ENCODE results near the gene NFATC1. TPM values are rescaled to one million over a fixed set of nuclear protein-coding genes. Genes with fewer than 3 reads are reported as not detected.

NFATC1 gene
- total RNA-seq, 2 donors from 2014 or later: 5.2 to 5.9 TPM

DNA sequence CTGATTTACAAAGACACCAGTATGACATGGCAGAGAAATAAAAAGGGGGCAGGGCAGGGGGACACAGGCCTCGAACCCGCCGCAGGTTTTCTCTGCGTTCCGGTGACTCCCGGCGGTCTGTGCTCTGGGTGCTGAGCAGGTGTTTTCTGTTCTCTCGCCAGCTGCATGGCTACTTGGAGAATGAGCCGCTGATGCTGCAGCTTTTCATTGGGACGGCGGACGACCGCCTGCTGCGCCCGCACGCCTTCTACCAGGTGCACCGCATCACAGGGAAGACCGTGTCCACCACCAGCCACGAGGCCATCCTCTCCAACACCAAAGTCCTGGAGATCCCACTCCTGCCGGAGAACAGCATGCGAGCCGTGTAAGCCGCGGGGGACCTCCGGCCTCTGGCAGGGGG, 52.9 kb downstream of the NFATC1 start:
- intact Hi-C loops (cut with DNase I): no loop called here
- no peak overlapping the region for H3K4me3 ChIP-seq
- no peaks in the 10 kb centered on the region for H3K9me3 ChIP-seq
- H3K27ac ChIP-seq: no peak overlapping the region
- H3K36me3 ChIP-seq (replicated peaks in 1 of 2; ENCODE audit: insufficient read depth in 1 of 2, low read depth in 2 of 2): peaks cover 0 to 2% of the 10 kb centered on the region in 2 donors
- 95% methylated on average over 19 to 25 of the region's 25 CpGs for WGBS, 2 donors
- no peaks in the 10 kb centered on the region for H3K4me1 ChIP-seq
- no peak for ATAC-seq
- H3K27me3 ChIP-seq: no peaks in the 10 kb centered on the region
- DNase-seq: no peak
- TF ChIP-seq POLR2A (IDR thresholded peaks at IDR 0.05): no peak
- TF ChIP-seq, protein P1, sequence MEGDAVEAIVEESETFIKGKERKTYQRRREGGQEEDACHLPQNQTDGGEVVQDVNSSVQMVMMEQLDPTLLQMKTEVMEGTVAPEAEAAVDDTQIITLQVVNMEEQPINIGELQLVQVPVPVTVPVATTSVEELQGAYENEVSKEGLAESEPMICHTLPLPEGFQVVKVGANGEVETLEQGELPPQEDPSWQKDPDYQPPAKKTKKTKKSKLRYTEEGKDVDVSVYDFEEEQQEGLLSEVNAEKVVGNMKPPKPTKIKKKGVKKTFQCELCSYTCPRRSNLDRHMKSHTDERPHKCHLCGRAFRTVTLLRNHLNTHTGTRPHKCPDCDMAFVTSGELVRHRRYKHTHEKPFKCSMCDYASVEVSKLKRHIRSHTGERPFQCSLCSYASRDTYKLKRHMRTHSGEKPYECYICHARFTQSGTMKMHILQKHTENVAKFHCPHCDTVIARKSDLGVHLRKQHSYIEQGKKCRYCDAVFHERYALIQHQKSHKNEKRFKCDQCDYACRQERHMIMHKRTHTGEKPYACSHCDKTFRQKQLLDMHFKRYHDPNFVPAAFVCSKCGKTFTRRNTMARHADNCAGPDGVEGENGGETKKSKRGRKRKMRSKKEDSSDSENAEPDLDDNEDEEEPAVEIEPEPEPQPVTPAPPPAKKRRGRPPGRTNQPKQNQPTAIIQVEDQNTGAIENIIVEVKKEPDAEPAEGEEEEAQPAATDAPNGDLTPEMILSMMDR (IDR thresholded peaks at IDR 0.05): no peak

DNA sequence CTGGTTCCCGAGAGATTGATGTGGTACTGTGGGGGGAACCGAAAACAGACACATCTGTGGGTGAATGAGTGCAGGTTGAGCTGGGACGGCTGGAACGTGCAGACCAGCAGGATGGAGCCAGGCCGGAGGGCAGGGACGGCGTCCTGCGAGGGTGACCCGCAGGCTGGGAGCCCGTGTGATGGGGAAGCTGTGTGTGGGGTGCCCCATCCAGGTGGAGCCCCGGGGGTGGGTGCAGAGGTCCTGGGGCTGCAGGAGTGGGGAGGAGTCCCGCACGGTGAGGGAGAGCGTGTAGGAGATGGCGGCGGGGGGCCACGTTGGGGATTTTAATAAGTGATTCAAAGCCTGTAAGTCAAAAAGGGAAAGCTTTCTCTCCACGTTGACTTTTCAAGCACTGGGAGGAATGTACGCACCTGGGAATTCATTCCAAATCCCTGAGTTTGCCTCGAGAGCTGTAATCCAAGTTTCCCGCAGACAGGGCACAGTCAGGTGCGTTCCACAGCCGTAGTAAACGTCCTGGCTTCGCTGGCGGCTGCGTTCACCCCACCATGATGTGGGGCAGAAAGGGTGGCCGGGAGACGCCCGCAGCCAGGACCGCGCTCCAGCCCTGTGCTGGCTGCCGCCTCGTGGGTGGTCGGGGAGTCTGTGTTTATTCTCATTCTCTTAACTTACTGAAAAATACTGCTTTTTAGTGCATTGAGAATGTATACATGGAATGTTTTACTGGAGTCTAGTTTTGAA, 54.0 kb downstream of the NFATC1 start:
- Histone ChIP-seq H3K4me3 (no peak overlapping the region), H3K36me3 (replicated peaks in 1 of 2; ENCODE audit: insufficient read depth in 1 of 2, low read depth in 2 of 2) (peaks cover 0 to 2% of the 10 kb centered on the region in 2 donors), H3K4me1 (no peaks in the 10 kb centered on the region), H3K27me3 (no peaks in the 10 kb centered on the region), H3K27ac (no peak overlapping the region), H3K9me3 (no peaks in the 10 kb centered on the region)
- intact Hi-C loops (cut with DNase I): no loop called here
- DNase-seq (no peak), ATAC-seq (no peak)
- 88 to 90% methylated on average over 25 to 35 of the region's 35 CpGs for WGBS, 2 donors
- no peak for TF ChIP-seq POLR2A (IDR thresholded peaks at IDR 0.05)
- TF ChIP-seq, protein P1 (IDR thresholded peaks at IDR 0.05): no peak

DNA sequence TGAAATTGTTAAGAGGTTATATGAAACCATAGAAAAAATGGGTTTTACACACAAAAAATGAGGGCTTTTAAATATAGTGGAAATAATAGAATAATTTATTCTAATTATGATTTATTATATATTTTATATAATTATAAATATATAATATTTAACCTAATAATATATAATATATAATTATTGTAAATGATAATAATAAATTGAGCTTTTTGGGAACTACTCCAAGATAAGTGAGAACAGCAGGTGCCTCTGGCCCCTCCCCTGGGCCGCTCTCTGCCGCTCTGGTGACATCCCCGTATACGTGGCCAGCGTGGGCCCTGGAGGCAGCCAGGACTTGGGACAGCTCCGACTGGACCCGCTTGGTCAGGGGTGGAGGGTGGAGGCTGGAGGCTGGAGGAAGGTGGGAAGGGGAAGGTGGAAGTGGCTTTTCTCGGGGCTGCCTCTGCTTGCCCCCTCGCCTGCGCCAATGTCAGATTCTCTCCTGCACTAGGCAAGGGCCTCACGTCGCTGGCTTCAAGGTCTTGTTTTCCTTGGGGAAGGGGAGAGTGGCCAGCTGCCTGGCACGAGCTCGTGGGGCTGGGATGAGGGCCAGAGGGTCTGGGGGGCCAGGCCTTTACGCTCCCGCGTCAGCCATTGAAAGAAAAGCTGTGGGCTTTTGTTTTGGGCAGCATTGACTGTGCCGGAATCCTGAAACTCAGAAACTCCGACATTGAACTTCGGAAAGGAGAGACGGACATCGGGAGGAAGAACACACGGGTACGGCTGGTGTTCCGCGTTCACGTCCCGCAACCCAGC, 54.8 kb downstream of the NFATC1 start:
- no peak overlapping the region for H3K4me3 ChIP-seq
- no peaks in the 10 kb centered on the region for H3K27me3 ChIP-seq
- ATAC-seq (no peak), DNase-seq (no peak)
- WGBS, 2 donors: 88% methylated on average over 25 to 28 of the region's 28 CpGs
- TF ChIP-seq, protein P1 (IDR thresholded peaks at IDR 0.05): no peak
- TF ChIP-seq POLR2A (IDR thresholded peaks at IDR 0.05): no peak
- H3K9me3 ChIP-seq: no peaks in the 10 kb centered on the region
- H3K27ac ChIP-seq: no peak overlapping the region
- H3K36me3 ChIP-seq (replicated peaks in 1 of 2; ENCODE audit: insufficient read depth in 1 of 2, low read depth in 2 of 2): peaks cover 0 to 2% of the 10 kb centered on the region in 2 donors
- no peaks in the 10 kb centered on the region for H3K4me1 ChIP-seq
- intact Hi-C loops (cut with DNase I): no loop called here

DNA sequence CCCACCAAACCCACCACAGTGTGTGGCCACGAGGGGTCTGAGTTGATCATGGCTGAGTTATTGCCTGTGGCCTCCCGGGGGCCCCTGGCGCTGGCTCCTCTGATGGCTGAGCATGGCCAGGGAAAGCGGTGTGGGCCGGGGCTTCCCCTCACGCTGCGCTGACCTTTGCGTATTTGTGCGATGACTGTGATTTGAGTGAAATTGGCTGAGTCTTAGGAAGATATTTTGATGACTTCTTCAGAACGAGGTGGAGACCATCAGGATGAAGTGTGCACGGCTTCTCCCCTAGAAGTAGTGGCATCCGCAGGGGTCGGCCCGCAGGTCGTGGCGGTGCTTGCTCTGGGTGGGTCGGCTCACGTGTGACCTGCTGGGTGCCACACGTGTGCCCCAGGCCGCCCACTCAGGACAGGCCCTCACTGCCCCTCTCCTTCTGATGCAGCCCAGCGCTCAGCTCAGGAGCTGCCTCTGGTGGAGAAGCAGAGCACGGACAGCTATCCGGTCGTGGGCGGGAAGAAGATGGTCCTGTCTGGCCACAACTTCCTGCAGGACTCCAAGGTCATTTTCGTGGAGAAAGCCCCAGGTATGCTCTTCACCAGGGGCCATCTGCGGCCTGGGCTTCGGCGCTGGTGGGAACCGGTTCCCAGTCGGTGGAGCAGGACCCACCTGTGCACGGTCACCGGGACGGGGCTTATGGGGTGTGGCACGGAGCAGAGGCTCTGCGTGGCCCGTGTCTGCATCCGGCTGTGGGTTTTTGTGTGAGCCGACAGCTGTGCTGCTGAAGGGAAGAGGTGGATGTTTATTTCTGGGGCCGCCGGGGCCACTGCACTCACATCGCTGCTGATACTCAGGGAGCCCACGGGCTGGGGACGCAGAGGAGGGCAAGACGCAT, 55.8 kb downstream of the NFATC1 start:
- Histone ChIP-seq H3K9me3 (no peaks in the 10 kb centered on the region), H3K4me1 (no peaks in the 10 kb centered on the region), H3K4me3 (no peak overlapping the region), H3K36me3 (replicated peaks in 1 of 2; ENCODE audit: insufficient read depth in 1 of 2, low read depth in 2 of 2) (peaks cover 0 to 2% of the 10 kb centered on the region in 2 donors), H3K27me3 (no peaks in the 10 kb centered on the region), H3K27ac (no peak overlapping the region)
- TF ChIP-seq, protein P1 (IDR thresholded peaks at IDR 0.05): no peak
- no peak for TF ChIP-seq POLR2A (IDR thresholded peaks at IDR 0.05)
- ATAC-seq (no peak), DNase-seq (no peak)
- WGBS, 2 donors: 85 to 89% methylated on average over 30 to 40 of the region's 45 CpGs
- intact Hi-C loops (cut with DNase I): no loop called here
